ENCODE measurements around the gene PNPLA1.
A peak's percentile ranks its signal among the peaks of the same experiment; 100 is the strongest.

PNPLA1 gene

DNA sequence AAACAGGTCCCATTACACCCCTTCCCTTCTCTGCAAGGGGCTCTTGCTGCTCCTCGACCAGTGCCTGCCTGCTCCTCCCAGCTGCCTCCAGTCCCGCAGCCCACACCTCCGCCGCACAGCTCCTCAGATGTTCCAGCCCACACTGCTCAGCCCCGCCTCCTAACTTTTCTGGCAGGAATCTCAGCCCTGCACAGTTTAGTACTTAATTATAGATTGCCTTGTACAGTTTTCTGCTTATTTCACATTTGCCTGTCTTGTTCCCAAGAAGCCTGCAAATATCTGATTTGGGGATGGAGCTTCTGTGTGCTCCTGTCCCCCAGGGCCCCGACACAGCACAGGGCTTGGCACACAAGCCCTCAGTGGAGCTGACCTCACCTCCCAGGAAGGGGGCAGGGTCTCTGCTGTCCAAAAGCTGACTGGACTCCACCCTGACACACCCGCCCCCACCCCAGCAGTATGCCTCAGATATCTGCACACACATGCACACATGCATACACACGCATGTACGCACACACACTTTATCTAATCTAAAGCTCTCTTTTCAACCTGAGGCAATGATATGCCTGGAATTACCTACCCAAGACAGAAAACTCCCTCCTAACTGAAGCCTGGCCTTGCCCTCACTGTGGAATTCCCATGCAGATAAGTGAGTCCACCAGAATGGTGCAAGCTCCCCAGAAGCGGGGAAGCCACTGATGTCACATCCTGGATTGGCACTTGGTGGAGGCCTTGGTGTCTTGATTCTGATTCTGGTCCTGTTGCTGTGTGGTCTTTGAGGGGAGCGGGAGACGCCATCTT lies 1.2 kb upstream of the PNPLA1 start:
- Mint-ChIP-seq H3K4me3 (no peak overlapping the region), H3K4me1 (no peaks in the 10 kb centered on the region), H3K27me3 (peaks cover 5% of the 10 kb centered on the region), H3K9me3 (no peaks in the 10 kb centered on the region), H3K27ac (no peak overlapping the region)
- no peak for DNase-seq
- no peak for ATAC-seq

DNA sequence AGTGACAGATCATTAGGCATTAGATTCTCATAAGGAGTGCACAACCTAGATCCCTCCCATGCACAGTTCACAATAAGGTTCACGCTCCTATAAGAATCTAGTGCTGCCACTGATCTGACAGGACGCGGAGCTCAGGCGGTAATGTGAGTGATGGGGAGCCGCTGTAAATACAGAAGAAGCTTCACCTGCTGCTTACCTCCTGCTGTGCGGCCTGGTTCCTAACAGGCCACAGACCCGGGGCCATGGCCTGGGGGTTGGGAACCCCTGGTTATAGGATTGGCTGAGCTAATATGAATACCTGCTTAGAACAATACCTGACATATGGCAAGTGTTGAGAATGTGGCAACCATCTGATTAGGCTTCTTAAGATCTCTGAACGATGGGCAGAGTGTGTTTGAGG lies 2.4 kb downstream of the PNPLA1 start:
- H3K27ac Mint-ChIP-seq = no peak overlapping the region
- ATAC-seq (no peak), DNase-seq (no peak)
- no peaks in the 10 kb centered on the region for H3K4me1 Mint-ChIP-seq
- no peak overlapping the region for H3K4me3 Mint-ChIP-seq
- no peaks in the 10 kb centered on the region for H3K9me3 Mint-ChIP-seq
- no peaks in the 10 kb centered on the region for H3K27me3 Mint-ChIP-seq

DNA sequence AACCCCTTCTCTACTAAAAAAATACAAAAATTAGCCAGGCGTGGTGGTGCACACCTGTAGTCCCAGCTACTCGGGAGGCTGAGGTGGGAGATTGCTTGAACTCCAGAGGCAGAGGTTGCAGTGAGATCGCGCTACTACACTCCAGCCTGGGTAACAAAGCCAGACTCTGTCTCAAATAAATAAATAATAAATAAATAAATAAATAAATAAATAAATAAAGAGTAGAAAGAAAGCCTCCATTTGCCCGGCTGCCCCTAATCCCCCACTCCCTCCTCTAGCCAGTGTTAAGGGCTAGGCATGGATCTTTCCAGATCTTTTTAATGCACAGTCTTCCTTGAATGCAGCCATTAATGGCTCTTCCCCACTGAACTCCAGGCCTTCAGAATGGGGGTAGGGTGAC lies 3.2 kb downstream of the PNPLA1 start:
- DNase-seq (no peak), ATAC-seq (no peak)
- Mint-ChIP-seq H3K4me1 (no peaks in the 10 kb centered on the region), H3K9me3 (no peaks in the 10 kb centered on the region), H3K4me3 (no peak overlapping the region), H3K27me3 (peaks cover 2% of the 10 kb centered on the region), H3K27ac (no peak overlapping the region)

DNA sequence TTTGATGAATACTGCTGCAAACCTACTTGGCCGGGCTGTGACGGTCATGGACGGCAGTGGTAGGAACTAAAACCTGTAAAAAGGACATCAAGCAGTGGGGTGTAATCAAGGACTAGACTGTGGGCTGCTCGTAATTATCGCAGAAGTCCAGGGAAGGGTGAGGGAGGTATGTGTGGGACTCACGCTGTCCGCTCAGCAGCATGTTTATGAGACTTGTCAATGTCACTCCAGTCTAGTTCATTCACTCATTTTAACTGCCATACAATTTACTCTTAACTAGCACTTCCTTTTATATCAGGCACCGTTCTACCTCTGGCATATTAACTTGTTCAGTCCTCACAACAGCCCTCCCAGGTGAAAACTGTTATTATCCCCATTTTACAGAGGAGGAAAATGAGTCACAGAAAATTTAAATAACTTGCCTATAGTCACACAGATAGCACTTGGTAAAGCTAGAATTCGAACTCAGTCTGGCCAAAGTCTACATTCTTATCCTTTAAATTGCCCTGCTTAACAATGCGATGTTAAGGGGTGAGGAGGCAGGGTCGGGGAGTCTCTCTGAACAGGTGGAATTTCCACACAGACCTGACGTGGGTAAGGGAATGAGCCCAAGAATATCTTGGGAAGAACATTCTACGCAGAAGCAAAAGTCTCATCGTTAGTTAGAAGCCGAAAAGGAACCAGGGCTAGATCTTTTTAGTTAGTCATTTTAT lies 4.1 kb downstream of the PNPLA1 start:
- no peak for ATAC-seq
- no peak overlapping the region for H3K4me3 Mint-ChIP-seq
- peaks cover 11% of the 10 kb centered on the region for H3K27me3 Mint-ChIP-seq
- no peaks in the 10 kb centered on the region for H3K4me1 Mint-ChIP-seq
- H3K9me3 Mint-ChIP-seq = no peaks in the 10 kb centered on the region
- no peak for DNase-seq
- H3K27ac Mint-ChIP-seq = no peak overlapping the region

DNA sequence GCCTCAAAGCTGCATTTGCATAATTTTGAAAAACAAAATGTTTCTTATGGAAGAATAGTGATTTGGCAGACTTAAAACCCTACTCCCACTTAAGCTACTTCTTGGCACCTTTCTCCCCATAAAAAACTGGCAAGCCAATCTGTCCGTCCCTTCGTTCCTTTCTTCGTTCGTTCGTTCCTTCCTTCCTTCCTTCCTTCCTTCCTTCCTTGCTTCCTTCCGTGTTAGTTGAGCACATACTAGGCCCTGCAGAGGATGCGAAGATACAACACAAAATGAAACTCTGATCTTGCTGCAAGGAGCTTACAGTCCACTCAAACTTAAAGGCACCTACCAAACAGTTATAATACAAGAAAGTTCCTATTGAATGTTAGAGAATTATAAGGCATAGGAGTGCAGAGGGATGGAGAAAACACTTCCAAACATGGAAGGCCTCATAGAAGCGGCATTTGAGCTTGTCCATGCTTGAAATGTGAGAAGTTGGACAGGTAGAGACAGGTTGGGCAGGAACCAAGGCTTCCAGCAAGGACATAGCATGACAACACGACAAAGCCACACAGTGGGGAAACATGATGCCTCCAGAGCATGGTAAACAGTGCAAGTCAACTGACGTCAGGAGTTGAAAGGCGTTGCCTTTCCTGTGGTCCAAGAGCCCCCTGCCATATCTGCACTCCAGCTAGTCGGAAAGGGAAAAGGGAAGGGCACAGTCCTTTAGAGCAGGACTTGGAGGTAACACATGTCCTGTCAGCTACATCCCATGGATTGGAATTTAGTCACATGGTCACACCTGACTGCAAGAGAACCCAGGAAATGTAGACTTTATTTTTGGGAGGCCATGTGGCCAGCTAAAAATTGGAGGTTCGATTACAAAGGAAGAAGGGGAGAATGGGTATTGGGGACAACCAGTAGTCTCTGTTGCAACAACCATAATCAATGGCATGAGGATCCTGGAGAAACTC lies 7.0 kb downstream of the PNPLA1 start:
- no peaks in the 10 kb centered on the region for H3K9me3 Mint-ChIP-seq
- H3K4me1 Mint-ChIP-seq = no peaks in the 10 kb centered on the region
- H3K4me3 Mint-ChIP-seq = no peak overlapping the region
- H3K27ac Mint-ChIP-seq = no peak overlapping the region
- DNase-seq (no peak), ATAC-seq (no peak)
- H3K27me3 Mint-ChIP-seq = peaks cover 30% of the 10 kb centered on the region

DNA sequence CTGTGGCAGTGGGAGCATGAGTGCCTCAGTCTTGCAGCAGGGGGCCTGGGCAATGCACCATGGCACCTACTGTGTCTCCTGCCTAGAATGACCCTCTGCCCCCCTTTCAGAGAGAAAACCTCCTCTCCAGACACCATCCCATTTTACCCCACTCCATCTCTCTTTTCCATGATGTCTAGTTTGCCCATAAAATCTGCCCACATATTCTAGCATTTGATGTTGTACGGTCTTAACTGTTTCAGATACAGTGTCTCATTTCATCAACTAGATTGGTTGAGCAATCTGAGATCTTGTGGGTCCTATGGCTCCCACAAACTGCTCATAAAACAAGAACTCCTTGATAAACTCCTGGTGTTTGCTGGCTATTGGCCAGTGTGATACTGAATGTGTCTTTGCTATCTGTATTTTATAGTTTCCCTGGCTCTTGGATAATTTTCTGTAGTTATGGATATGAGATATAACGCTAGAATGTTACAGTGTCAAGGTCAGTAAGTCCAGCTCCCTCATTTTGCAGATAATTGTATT lies 8.1 kb downstream of the PNPLA1 start:
- Mint-ChIP-seq H3K4me1 (no peaks in the 10 kb centered on the region), H3K27ac (no peak overlapping the region), H3K9me3 (no peaks in the 10 kb centered on the region), H3K4me3 (no peak overlapping the region), H3K27me3 (peaks cover 36% of the 10 kb centered on the region)
- no peak for DNase-seq
- no peak for ATAC-seq

DNA sequence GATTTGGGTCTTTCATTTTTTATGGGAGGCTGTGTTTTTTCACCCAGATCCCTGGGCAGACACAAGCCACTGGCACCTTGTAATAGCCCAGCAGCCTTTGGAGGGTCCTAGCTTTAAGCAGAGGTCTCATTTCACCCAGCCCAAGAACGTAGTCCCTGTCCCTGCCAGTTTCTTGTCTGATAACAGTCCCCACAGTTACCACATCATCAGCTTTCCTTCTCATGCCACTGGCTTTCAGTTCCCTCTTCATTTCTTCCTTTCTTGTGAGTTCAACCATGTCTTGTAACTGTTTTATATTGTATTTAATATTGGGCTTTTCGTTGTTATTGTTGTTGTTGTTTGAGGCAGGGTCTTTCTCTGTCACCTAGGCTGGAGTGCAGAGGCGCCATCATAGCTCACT lies 10.6 kb downstream of the PNPLA1 start:
- Mint-ChIP-seq H3K4me3 (no peak overlapping the region), H3K27me3 (peaks cover 60% of the 10 kb centered on the region), H3K9me3 (no peaks in the 10 kb centered on the region), H3K4me1 (no peaks in the 10 kb centered on the region), H3K27ac (no peak overlapping the region)
- DNase-seq (no peak), ATAC-seq (no peak)

DNA sequence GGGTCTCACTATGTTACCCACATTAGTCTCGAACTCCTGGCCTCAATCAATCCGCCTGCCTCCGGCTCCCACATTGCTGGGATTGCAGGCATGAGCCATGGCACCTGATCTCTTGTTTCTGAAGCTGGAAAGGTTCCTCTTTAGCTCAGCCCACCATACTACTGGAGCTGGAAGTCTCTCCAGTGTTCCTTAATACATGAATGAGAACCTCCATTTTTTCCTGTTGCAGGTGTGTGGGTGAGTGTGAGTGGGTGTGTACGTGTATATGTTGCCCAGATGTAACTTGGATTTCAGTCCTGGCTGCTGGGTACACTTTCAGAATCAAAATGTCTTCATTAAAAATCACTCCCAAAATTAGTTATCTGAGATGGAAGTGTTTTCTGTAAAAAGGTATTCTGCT lies 11.1 kb downstream of the PNPLA1 start:
- H3K27ac Mint-ChIP-seq = no peak overlapping the region
- no peaks in the 10 kb centered on the region for H3K4me1 Mint-ChIP-seq
- peaks cover 66% of the 10 kb centered on the region for H3K27me3 Mint-ChIP-seq
- no peaks in the 10 kb centered on the region for H3K9me3 Mint-ChIP-seq
- no peak overlapping the region for H3K4me3 Mint-ChIP-seq
- ATAC-seq (no peak), DNase-seq (no peak)

DNA sequence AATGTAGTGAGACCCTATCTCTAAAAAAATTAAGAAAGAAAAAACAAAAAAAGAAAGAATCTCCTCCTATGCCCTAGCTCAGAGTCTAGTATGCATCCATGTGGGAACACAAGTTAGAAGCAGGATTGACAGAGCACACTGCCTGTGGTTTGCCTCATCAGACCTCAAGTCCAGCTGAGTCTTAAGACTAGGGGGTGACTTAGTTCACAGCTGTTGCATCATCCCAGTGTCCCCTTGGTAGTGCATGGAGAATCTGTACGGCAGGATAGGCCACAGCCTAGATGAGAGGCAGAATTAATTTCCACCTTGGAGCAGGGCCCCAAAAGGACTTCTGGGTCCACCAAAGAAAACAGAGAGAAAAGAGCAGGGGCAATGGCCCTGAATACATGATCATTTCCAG lies 13.7 kb downstream of the PNPLA1 start:
- DNase-seq = no peak
- no peak overlapping the region for H3K4me3 Mint-ChIP-seq
- H3K4me1 Mint-ChIP-seq = peaks cover 6% of the 10 kb centered on the region
- no peak for ATAC-seq
- H3K27me3 Mint-ChIP-seq = peaks cover 68% of the 10 kb centered on the region
- H3K27ac Mint-ChIP-seq = peak overlapping the region in 1 of 2 donors; percentile 65
- H3K9me3 Mint-ChIP-seq = no peaks in the 10 kb centered on the region

DNA sequence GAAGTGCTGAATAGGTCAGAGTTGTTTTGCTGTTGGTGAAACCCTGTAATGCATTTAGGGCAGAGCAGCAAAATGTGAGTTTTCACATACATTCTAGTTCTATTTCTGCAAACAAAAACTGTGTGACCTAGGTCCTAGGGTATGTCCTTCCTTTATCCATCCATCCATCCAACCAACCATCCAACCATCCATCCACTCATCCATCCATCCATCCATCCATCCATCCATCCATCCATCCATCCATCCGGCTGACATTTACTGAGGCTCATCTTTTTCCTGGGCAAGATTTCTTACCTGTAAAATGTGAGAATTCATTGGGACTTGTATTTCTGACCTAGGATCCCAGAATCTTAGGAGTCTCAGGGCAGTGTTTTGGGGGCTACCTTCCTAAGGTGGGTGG lies 14.5 kb downstream of the PNPLA1 start:
- DNase-seq = no peak
- H3K27me3 Mint-ChIP-seq = peaks cover 62% of the 10 kb centered on the region
- no peak overlapping the region for H3K27ac Mint-ChIP-seq
- no peak overlapping the region for H3K4me3 Mint-ChIP-seq
- ATAC-seq = no peak
- no peaks in the 10 kb centered on the region for H3K9me3 Mint-ChIP-seq
- peaks cover 6% of the 10 kb centered on the region for H3K4me1 Mint-ChIP-seq

DNA sequence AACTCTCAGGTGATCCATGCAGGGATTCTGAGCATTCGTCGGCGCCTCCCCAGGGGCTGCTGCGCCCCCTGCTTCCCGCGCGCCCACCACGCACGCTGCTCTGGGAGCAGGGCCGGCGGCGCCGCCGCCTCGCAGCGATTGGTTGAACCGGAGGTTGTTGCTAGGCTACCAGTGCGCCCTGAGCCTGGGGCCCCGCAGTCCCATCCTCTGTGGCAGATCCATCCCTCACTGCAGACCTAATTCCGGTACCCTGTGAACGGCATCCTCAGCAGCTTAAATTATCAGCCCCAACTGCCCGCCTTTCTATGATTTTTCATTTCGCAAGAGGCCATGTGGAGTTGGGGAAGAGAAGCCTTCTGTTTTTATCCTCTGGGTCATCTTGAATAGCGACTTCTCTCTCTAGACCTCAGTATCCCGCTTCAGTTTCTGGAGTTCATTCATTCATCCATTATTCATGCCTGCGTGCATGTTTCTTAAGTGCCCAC lies 15.4 kb downstream of the PNPLA1 start:
- no peak overlapping the region for H3K27ac Mint-ChIP-seq
- DNase-seq (no peak), ATAC-seq (no peak)
- H3K4me3 Mint-ChIP-seq = no peak overlapping the region
- H3K4me1 Mint-ChIP-seq = peaks cover 6% of the 10 kb centered on the region
- peaks cover 61% of the 10 kb centered on the region for H3K27me3 Mint-ChIP-seq
- H3K9me3 Mint-ChIP-seq = no peaks in the 10 kb centered on the region

DNA sequence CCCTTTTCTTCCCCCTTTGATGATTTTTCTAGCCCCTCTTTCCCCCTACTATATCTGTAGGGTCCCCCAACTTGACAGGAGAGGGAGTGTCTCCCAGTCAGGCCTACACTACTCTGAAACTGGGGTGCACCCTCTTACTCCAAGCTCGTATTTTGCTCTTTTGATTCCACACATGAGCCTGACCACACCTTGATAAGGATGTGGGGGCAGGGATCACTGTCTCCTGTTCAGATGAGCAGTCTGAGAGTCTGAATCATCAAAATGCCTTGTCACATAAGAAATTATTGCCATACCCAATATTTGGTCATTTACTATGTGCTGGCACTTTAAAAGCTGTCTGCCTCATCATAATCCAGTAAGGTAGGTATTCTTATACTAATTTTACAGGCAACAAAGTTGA lies 15.9 kb downstream of the PNPLA1 start:
- peaks cover 55% of the 10 kb centered on the region for H3K27me3 Mint-ChIP-seq
- H3K4me1 Mint-ChIP-seq = peaks cover 10% of the 10 kb centered on the region
- no peak overlapping the region for H3K27ac Mint-ChIP-seq
- no peaks in the 10 kb centered on the region for H3K9me3 Mint-ChIP-seq
- no peak for ATAC-seq
- H3K4me3 Mint-ChIP-seq = no peak overlapping the region
- no peak for DNase-seq

DNA sequence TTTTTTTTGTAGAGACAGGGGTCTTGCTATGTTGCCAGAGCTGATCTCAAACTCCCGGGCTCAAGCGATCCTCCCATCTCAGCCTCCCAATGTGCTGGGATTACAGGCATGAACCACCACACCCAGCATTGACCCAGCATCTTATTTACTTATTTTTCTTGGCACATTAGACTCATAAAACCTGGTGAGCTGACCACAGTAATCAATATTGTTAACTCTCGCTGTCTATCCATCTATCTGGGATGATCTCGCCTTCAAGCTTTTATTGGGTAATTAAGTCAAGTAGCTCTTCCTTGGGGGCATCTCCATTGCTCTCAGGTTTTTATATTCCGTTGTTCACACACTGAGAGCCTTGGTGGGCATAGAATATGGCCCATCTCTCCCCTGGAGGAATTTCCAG lies 17.0 kb downstream of the PNPLA1 start:
- Mint-ChIP-seq H3K4me3 (no peak overlapping the region), H3K27me3 (peaks cover 46% of the 10 kb centered on the region)

DNA sequence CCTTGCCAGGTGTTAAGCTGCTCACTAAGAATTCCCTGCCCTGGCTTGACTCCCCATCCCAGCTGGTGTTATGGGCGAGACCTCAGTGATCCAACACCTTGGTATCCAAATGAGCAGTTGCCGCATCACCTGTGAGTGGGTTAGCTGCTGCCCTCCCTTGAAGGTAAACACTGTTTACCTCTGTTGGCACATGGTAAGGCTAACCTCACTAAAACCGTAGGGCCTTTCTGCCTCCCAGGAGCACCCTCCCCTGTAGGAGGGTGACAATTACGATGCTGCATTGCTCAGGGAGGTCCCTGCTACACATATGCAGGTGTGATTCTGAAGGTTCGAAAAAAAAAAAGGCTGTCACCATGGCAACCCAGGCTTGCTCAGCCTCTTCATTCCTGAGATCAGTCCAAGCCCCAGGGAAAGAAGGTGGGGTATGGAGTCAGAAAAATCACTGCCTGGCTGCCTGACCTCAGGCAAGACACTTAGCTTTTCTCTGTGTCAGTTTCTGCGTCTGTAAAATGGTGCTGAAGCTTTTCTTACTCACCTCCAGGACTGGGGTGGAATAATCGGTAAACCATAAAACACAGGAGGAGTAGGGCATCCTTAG lies 19.5 kb downstream of the PNPLA1 start:
- H3K27me3 Mint-ChIP-seq = peaks cover 26% of the 10 kb centered on the region
- H3K27ac Mint-ChIP-seq = peak overlapping the region in 1 of 2 donors; percentile 73
- no peak overlapping the region for H3K4me3 Mint-ChIP-seq
- no peaks in the 10 kb centered on the region for H3K9me3 Mint-ChIP-seq
- H3K4me1 Mint-ChIP-seq = peaks cover 19% of the 10 kb centered on the region
- no peak for ATAC-seq
- no peak for DNase-seq

More for the DNA sequence above, 17.0 kb downstream of the PNPLA1 start:
- ATAC-seq (no peak), DNase-seq (no peak)
- Mint-ChIP-seq H3K4me1 (peaks cover 19% of the 10 kb centered on the region), H3K27ac (no peak overlapping the region), H3K9me3 (no peaks in the 10 kb centered on the region)
